LNCAP (cell line): ENCODE results near the gene NETO2.

Experiments
- TF ChIP-seq, protein P1 (sequence below): fragments of 450-650 bp; IDR thresholded peaks from 2 replicates; pipeline ENCODE4 v1.5.1; 2017; ENCODE audit warnings: mild to moderate bottlenecking

Gene NETO2

DNA sequence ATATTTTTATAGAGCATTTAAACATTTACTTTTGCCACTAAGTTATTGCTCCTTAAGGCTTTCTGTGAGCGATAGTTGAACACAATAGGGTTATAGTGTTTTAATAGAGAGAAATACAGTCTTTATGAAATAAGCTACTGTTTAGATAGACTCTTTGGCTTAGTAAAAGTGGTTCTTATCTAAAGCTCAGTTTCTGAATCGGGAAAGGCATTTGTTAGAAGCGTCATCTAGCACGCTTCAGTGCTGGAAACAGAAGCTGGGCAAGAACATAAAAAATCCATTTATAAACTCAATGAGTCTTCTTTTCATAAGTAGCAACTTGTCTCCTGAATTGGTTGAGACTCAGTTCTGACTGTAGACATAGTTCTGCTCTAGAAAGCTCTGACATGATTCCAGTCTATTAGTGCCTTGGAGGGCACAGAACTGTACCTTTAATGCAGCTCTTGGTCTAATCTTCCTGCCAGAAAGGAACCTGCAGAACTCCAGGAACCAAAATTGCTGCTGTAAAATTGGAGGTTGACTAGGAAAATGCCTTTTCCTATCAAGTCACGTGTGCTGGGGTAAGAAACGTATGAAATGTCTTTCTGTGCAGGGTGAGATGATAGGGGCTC is 114.9 kb downstream of the NETO2 start:
- TF ChIP-seq, protein P1, sequence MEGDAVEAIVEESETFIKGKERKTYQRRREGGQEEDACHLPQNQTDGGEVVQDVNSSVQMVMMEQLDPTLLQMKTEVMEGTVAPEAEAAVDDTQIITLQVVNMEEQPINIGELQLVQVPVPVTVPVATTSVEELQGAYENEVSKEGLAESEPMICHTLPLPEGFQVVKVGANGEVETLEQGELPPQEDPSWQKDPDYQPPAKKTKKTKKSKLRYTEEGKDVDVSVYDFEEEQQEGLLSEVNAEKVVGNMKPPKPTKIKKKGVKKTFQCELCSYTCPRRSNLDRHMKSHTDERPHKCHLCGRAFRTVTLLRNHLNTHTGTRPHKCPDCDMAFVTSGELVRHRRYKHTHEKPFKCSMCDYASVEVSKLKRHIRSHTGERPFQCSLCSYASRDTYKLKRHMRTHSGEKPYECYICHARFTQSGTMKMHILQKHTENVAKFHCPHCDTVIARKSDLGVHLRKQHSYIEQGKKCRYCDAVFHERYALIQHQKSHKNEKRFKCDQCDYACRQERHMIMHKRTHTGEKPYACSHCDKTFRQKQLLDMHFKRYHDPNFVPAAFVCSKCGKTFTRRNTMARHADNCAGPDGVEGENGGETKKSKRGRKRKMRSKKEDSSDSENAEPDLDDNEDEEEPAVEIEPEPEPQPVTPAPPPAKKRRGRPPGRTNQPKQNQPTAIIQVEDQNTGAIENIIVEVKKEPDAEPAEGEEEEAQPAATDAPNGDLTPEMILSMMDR = no peak
